ENCODE data around the gene PRR33.

Gene PRR33

DNA sequence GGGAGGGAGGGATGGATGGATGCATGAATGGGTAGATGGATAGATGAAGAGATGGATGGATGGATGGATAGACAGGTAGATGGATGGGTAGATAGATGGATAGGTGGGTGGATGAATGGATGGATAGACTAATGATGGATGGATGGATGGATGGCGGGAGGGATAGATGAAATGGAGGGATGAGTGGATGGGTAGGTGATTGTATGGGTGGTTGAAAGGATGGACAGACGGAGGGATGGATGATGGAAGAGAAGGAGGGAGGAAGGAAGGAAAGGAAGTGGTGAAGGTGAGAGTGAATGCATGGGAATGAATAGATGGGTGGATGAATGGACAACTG is 24.1 kb upstream of the PRR33 start:
- TF ChIP-seq, protein P1, sequence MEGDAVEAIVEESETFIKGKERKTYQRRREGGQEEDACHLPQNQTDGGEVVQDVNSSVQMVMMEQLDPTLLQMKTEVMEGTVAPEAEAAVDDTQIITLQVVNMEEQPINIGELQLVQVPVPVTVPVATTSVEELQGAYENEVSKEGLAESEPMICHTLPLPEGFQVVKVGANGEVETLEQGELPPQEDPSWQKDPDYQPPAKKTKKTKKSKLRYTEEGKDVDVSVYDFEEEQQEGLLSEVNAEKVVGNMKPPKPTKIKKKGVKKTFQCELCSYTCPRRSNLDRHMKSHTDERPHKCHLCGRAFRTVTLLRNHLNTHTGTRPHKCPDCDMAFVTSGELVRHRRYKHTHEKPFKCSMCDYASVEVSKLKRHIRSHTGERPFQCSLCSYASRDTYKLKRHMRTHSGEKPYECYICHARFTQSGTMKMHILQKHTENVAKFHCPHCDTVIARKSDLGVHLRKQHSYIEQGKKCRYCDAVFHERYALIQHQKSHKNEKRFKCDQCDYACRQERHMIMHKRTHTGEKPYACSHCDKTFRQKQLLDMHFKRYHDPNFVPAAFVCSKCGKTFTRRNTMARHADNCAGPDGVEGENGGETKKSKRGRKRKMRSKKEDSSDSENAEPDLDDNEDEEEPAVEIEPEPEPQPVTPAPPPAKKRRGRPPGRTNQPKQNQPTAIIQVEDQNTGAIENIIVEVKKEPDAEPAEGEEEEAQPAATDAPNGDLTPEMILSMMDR (IDR thresholded peaks at IDR 0.05; ENCODE audit: insufficient read depth, low read length, poor library complexity, severe bottlenecking) = no peak
- Histone ChIP-seq H3K27me3 (replicated peaks; ENCODE audit: control insufficient read depth, insufficient read depth, low read length) (no peaks in the 10 kb centered on the region; the same call in 1 of the 2 replicates), H3K4me3 (replicated peaks; ENCODE audit: low read depth, low read length) (no peak overlapping the region), H3K36me3 (ENCODE audit: control insufficient read depth, insufficient read depth, low read length) (no peaks in the 10 kb centered on the region)
- DNase-seq (ENCODE audit: extremely low read depth, insufficient read length) = no peak

DNA sequence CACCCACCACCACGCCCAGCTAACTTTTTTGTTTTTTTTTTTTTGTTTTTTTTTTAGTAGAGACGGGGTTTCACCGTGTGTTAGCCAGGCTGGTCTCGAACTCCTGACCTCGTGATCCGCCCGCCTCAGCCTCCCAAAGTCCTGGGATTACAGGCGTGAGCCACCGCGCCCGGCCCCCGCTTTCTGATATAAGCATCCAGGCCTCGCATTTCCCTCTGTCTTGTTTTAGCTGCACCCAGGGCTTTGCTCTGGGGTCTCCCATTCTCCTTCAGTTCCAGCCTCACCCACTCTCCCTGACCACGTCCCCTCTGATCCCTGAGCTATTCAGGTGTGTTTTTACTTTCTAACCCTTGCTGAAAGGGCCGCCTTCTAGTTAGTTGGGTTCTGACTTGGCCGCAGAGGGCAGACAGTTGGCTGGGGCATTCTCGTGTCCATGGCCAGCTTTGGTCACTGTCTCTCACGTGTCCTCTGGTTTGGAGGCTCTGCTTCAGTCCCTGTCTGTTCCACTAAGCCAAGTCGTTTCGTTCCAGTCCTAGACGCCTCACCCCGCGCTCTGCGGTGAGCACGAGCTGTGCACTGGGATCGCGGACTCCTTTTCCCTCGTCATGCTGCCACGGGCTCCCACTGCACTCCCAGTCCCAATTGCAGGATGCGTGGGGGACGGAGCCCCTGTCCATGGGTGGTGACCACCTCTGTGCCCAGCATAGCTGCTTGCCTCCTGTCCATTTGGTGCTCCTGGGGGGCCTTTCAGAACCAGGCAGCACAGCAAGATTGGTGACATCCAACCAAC is 21.8 kb upstream of the PRR33 start:
- TF ChIP-seq, protein P1 (IDR thresholded peaks at IDR 0.05; ENCODE audit: insufficient read depth, low read length, poor library complexity, severe bottlenecking) = no peak
- Histone ChIP-seq H3K4me3 (replicated peaks; ENCODE audit: low read depth, low read length) (no peak overlapping the region), H3K36me3 (ENCODE audit: control insufficient read depth, insufficient read depth, low read length) (no peaks in the 10 kb centered on the region), H3K27me3 (replicated peaks; ENCODE audit: control insufficient read depth, insufficient read depth, low read length) (no peaks in the 10 kb centered on the region; the same call in 1 of the 2 replicates)
- no peak for DNase-seq (ENCODE audit: extremely low read depth, insufficient read length)

DNA sequence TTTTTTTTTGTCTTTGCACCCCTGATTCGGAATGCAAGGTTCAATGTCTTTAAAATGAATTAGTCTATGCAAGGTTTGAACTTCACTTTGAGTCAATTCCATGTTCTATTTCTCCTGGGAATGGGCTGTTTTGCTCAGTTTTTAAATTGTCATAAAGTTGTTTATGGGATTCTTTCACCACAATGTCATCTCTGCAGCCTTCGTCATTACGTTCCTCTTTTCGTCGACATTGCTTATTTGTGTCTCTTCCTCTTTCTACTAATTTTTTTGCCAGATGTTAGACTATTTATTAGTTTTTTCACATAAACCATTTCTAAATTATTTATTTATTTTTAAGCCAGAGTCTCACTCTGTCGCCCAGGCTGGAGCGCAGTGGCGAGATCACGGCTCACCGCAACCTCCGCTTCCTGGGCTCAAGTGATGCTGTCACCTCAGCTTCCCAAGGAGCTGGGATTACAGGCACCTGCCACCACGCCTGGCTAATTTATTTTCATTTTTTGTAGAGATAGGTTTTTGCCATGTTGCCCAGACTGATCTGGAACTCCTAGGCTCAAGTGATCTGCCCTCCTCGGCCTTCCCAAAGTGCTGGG is 20.7 kb upstream of the PRR33 start:
- TF ChIP-seq, protein P1 (IDR thresholded peaks at IDR 0.05; ENCODE audit: insufficient read depth, low read length, poor library complexity, severe bottlenecking) = no peak
- no peak for DNase-seq (ENCODE audit: extremely low read depth, insufficient read length)
- H3K4me3 ChIP-seq (replicated peaks; ENCODE audit: low read depth, low read length) = no peak overlapping the region
- no peaks in the 10 kb centered on the region for H3K36me3 ChIP-seq (ENCODE audit: control insufficient read depth, insufficient read depth, low read length)
- no peaks in the 10 kb centered on the region; the same call in 1 of the 2 replicates for H3K27me3 ChIP-seq (replicated peaks; ENCODE audit: control insufficient read depth, insufficient read depth, low read length)

DNA sequence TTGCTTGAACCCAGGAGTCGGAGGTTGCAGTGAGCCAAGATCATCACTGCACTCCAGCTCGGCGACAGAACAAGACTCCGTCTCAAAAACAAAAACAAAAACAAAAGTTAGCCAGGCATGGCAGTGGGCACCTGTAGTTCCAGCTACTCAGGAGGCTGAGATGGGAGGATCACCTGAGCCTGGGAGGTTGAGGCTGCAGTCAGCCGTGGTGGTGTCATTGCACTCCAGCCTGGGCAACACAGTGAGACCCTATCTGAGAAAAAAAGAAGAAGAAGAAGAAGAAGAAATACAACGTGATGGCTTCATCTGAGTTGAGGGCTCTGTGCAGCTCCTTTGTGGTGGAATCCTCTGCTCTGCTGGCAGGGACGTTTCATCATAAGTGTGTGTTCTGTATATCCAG is 17.8 kb upstream of the PRR33 start:
- H3K4me3 ChIP-seq (replicated peaks; ENCODE audit: low read depth, low read length) = no peak overlapping the region
- H3K36me3 ChIP-seq (ENCODE audit: control insufficient read depth, insufficient read depth, low read length) = no peaks in the 10 kb centered on the region
- peaks cover 1% of the 10 kb centered on the region; the same call in 1 of the 2 replicates for H3K27me3 ChIP-seq (replicated peaks; ENCODE audit: control insufficient read depth, insufficient read depth, low read length)
- TF ChIP-seq, protein P1 (IDR thresholded peaks at IDR 0.05; ENCODE audit: insufficient read depth, low read length, poor library complexity, severe bottlenecking) = no peak
- DNase-seq (ENCODE audit: extremely low read depth, insufficient read length) = no peak

DNA sequence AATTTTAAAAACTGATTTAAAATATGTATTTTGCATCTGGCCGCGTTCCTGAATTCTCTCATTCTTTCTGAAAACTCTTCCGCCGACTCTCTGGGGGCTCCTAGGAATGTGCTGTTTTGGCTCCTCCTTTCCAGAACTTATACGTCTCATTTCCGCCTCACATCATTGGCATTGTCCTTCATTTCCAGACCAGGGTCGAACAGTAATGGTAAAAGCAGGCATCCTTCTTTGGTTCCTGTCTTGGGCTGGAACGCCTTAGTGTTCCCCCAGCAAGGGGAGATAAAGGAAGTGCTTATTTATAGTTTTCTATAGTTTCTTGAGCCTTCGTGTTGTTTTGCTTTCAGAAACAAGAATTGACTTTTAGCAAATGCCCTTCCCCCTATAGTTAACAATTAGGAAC is 16.9 kb upstream of the PRR33 start:
- TF ChIP-seq, protein P1 (IDR thresholded peaks at IDR 0.05; ENCODE audit: insufficient read depth, low read length, poor library complexity, severe bottlenecking) = no peak
- no peak for DNase-seq (ENCODE audit: extremely low read depth, insufficient read length)

More for the DNA sequence above, 16.9 kb upstream of the PRR33 start:
- Histone ChIP-seq H3K36me3 (ENCODE audit: control insufficient read depth, insufficient read depth, low read length) (no peaks in the 10 kb centered on the region), H3K27me3 (replicated peaks; ENCODE audit: control insufficient read depth, insufficient read depth, low read length) (peaks cover 1% of the 10 kb centered on the region; the same call in 1 of the 2 replicates), H3K4me3 (replicated peaks; ENCODE audit: low read depth, low read length) (no peak overlapping the region)

Data from GM06990 (cell line).